Endodermal cell (in vitro differentiated cells): ENCODE results near the gene SRRM5. TPM values are rescaled to one million over a fixed set of nuclear protein-coding genes. Genes with fewer than 3 reads are reported as not detected.

Source experiments
- DNase-seq: peaks from one replicate; pipeline ENCODE4 v3.0.0-alpha.2; 2017
- H3K27ac ChIP-seq: 2 replicates; pipeline ENCODE4 v1.5.1; 2013; ENCODE audit warnings: mild to moderate bottlenecking, low read depth, low read length, moderate library complexity
- H3K27me3 ChIP-seq: 2 replicates; pipeline ENCODE4 v1.6.1; 2013; ENCODE audit warnings: mild to moderate bottlenecking, low read length, moderate library complexity; ENCODE audit not compliant: insufficient read depth, control insufficient read depth, poor library complexity, severe bottlenecking
- H3K36me3 ChIP-seq: 2 replicates; pipeline ENCODE4 v1.7.0; 2013; ENCODE audit warnings: mild to moderate bottlenecking, low read length, moderate library complexity; ENCODE audit not compliant: control insufficient read depth, insufficient read depth
- H3K4me1 ChIP-seq: one replicate; pipeline ENCODE4 v1.7.0; 2013; ENCODE audit warnings: low read length; ENCODE audit not compliant: control insufficient read depth, insufficient read depth
- H3K4me3 ChIP-seq: 2 replicates; pipeline ENCODE4 v1.5.1; 2013; ENCODE audit warnings: mild to moderate bottlenecking, low read length, moderate library complexity
- H3K9ac ChIP-seq: 2 replicates; pipeline ENCODE4 v1.6.1; 2013; ENCODE audit warnings: mild to moderate bottlenecking, low read length, moderate library complexity; ENCODE audit not compliant: poor library complexity, severe bottlenecking; ENCODE audit errors: extremely low read depth
- H3K9me3 ChIP-seq: 2 replicates; pipeline ENCODE4 v1.6.1; 2013; ENCODE audit warnings: mild to moderate bottlenecking, low read length, moderate library complexity; ENCODE audit not compliant: control insufficient read depth
- H3K27ac Mint-ChIP-seq: 2 replicates; pipeline ENCODE4 v1.8.0; 2020; ENCODE audit warnings: mixed read lengths
- H3K27me3 Mint-ChIP-seq: 2 replicates; pipeline ENCODE4 v1.8.0; 2021; ENCODE audit warnings: mild to moderate bottlenecking, mixed read lengths; ENCODE audit not compliant: insufficient read depth
- H3K36me3 Mint-ChIP-seq: 2 replicates; pipeline ENCODE4 v1.8.0; 2020; ENCODE audit warnings: low read depth, mixed read lengths
- H3K4me1 Mint-ChIP-seq: 2 replicates; pipeline ENCODE4 v1.8.0; 2020; ENCODE audit warnings: mixed read lengths
- H3K4me3 Mint-ChIP-seq: 2 replicates; pipeline ENCODE4 v1.8.0; 2020; ENCODE audit warnings: mild to moderate bottlenecking, moderate library complexity, mixed read lengths
- H3K9me3 Mint-ChIP-seq: 2 replicates; pipeline ENCODE4 v1.8.0; 2020; ENCODE audit warnings: mild to moderate bottlenecking, mixed read lengths
- WGBS, 2 experiments: methylation state at CpG; one replicate each; pipeline versions ENCODE4 v1.1.5 to v1.1.7; 2013; ENCODE audit warnings: missing lambda C conversion rate in 2 of 2, mixed read lengths in 1 of 2; ENCODE audit not compliant: insufficient coverage in 1 of 2, insufficient read length in 1 of 2; 5-methylcytosine and 5-hydroxymethylcytosine counted together
- total RNA-seq, 2 donors: library from RNA; stranded (reverse); fragmentation: NEBNext Ultra II Directional in 1 of 2; extraction: Animal tissue kit (Norgen Biotek cat#: 25700) in 1 of 2; gene quantifications; 2 replicates in 1 of 2; 3 replicates in 1 of 2; pipeline ENCODE4 v1.2.1, GENCODE V29; 2021
- TF ChIP-seq, protein P1 (sequence below): fragments of 200-600 bp; sonication (generic); conservative IDR thresholded peaks from 2 replicates; pipeline ENCODE4 v1.5.0; 2021; ENCODE audit warnings: antibody characterized with exemption, mild to moderate bottlenecking

SRRM5 gene
- total RNA-seq, 2 donors from 2014 or later, result 0.35 to 0.37 TPM

DNA sequence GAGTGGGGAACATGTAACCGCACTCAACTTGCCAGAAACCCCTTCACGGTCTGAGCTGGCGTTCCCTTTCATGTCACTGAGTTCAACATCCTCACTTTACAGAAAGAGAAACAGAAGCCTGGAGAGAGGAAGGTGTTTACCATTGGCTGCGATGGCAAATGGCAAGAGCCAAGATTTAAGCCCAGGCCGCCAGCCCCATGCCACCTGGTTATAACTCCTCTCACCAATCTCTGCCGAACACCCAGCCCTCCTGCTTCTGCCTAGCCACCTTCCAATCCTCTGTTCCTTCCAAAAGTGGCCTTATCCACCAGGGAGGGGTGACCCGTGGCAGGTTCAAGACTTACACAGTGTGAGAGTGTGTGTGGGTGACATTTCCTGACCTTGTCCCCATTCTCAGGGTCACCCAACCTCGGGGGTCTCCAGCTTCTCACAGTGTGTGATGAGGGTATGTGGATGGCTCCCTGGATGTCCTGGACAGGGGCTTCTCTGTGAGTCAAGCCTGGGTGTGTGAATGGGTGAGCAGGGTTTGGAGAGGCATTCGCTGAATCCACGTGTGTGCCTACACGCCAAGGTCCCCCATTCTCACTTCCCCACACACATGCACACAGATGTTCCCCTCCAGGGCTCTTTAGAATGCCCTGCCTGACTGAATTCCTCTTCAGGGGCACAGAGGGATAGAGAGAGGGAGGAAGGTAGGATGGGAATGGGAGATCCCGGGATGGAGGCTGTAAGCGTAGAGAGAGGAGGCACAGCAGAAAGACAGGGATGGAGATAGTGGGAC, 26.5 kb downstream of the SRRM5 start:
- peaks cover 2% of the 10 kb centered on the region for H3K9me3 Mint-ChIP-seq
- H3K27ac Mint-ChIP-seq, result no peak overlapping the region
- H3K4me1 ChIP-seq, result no peaks in the 10 kb centered on the region
- H3K4me3 Mint-ChIP-seq, result peak overlapping the region; percentile 70
- H3K27me3 ChIP-seq, result peaks cover 43% of the 10 kb centered on the region
- H3K27me3 Mint-ChIP-seq, result peaks cover 84% of the 10 kb centered on the region
- peaks cover 14% of the 10 kb centered on the region for H3K4me1 Mint-ChIP-seq
- H3K27ac ChIP-seq, result no peak overlapping the region
- H3K9ac ChIP-seq, result no peak overlapping the region
- no peak for DNase-seq
- TF ChIP-seq, protein P1, sequence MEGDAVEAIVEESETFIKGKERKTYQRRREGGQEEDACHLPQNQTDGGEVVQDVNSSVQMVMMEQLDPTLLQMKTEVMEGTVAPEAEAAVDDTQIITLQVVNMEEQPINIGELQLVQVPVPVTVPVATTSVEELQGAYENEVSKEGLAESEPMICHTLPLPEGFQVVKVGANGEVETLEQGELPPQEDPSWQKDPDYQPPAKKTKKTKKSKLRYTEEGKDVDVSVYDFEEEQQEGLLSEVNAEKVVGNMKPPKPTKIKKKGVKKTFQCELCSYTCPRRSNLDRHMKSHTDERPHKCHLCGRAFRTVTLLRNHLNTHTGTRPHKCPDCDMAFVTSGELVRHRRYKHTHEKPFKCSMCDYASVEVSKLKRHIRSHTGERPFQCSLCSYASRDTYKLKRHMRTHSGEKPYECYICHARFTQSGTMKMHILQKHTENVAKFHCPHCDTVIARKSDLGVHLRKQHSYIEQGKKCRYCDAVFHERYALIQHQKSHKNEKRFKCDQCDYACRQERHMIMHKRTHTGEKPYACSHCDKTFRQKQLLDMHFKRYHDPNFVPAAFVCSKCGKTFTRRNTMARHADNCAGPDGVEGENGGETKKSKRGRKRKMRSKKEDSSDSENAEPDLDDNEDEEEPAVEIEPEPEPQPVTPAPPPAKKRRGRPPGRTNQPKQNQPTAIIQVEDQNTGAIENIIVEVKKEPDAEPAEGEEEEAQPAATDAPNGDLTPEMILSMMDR, result no peak
- WGBS, 2 experiments, result 84% methylated on average over 6 to 10 of the region's 13 CpGs
- H3K9me3 ChIP-seq, result no peaks in the 10 kb centered on the region
- H3K4me3 ChIP-seq, result peak overlapping the region; percentile 86
- no peaks in the 10 kb centered on the region for H3K36me3 ChIP-seq
- no peaks in the 10 kb centered on the region for H3K36me3 Mint-ChIP-seq

DNA sequence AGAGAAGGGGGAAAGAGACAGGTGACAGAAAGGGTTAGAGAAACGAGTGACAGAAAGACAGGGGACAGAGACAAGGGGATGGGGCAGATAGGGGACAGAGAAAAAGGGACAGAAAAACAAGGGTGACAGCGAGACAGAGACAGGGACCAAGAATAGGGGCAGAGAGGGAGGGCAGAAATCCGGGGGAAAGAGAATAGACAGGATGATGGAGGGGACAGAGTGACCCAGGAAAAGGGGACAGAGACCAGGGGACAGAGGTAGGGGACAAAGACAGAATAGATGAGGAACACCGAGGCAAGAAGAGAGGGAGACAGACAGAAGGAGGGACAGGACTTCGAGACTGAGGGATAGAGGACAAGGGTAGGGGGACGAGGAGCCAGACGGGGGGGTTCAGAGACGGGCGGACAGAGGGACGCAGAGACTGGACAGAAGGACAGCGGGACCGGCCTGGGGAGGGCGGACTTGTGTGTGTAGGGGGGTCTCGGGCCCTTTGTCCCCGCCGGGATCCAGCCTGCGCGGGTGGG, 27.2 kb downstream of the SRRM5 start:
- no peaks in the 10 kb centered on the region for H3K9me3 ChIP-seq
- Mint-ChIP-seq H3K9me3 (peaks cover 2% of the 10 kb centered on the region), H3K36me3 (no peaks in the 10 kb centered on the region), H3K27ac (no peak overlapping the region), H3K4me1 (peaks cover 14% of the 10 kb centered on the region), H3K4me3 (peak overlapping the region; percentile 70), H3K27me3 (peaks cover 83% of the 10 kb centered on the region)
- no peaks in the 10 kb centered on the region for H3K36me3 ChIP-seq
- TF ChIP-seq, protein P1, result no peak
- H3K9ac ChIP-seq, result peak overlapping the region; percentile 27
- H3K27ac ChIP-seq, result no peak overlapping the region
- 7 to 9% methylated on average over 12 to 17 of the region's 18 CpGs for WGBS, 2 experiments
- no peak for DNase-seq
- H3K27me3 ChIP-seq, result peaks cover 43% of the 10 kb centered on the region
- H3K4me3 ChIP-seq, result peak overlapping the region; percentile 86
- no peaks in the 10 kb centered on the region for H3K4me1 ChIP-seq

DNA sequence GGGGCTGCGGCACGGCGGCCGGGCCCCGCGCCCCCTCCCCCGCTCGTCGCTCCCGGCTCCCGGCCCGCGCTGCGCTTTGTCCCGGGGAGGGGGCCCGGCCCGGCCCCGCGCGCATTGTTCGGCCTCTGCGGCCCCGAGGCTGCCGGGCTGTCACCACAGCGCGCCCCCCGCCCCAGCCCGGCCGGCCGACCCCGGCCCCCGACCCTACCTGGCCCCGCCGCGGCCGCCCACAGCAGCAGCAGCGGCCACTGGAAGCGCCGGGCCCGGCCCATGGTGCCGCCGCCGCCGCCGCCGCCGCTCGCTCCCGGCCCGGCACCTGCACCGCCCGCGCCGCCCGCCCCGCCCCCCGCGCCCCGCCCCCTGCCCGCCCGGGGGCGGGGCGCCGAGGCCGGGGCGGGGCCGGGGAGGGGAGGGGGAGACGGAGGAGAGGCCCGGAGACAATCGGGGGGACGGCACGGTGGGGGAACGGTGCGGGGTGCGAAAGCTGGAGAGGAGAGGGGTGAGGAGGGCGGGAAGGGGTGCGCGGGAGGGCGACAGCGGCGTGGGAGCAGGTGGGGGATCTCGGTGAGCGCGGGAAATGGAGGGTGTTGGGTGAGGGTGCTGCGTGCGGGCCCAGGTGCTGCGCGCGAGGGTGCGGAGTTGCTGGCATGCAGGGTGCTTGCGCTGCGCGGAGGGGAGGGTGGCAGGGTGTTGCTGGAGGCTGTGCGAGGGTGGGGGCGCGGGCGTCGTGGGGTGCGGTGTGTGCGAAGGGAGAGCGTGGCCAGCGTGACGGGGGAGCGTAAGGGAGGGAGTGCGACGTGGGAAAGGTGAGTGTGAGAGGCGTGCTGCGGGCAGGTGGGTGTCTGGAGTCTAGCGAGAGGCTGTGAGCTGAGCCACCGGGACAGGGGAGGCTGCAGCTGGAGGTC, 27.9 kb downstream of the SRRM5 start, which contains the start of gene CADM4:
TSS of gene CADM4 (minus strand) at position 332 of the 905 bp plus-strand sequence. CDS start at position 272, 60 bp downstream.
- Histone ChIP-seq H3K4me3 (peak within 1 kb of the TSS; percentile 86), H3K36me3 (no peaks in the 10 kb centered on the region), H3K9ac (peak within 1 kb of the TSS; percentile 27), H3K27me3 (peaks cover 43% of the 10 kb centered on the region), H3K27ac (no peak within 1 kb of the TSS), H3K9me3 (no peaks in the 10 kb centered on the region), H3K4me1 (no peaks in the 10 kb centered on the region)
- peak within 1 kb of the TSS; percentile 70 for H3K4me3 Mint-ChIP-seq
- TF ChIP-seq, protein P1, result no peak
- 1% methylated on average over 17 to 93 of the region's 110 CpGs for WGBS, 2 experiments
- H3K36me3 Mint-ChIP-seq, result no peaks in the 10 kb centered on the region
- peaks cover 11% of the 10 kb centered on the region for H3K4me1 Mint-ChIP-seq
- DNase-seq, result peak; percentile 82
- H3K27ac Mint-ChIP-seq, result no peak within 1 kb of the TSS
- peaks cover 2% of the 10 kb centered on the region for H3K9me3 Mint-ChIP-seq
- H3K27me3 Mint-ChIP-seq, result peaks cover 84% of the 10 kb centered on the region
